Adrenal gland (tissue), 12 donors: ENCODE measurements around the gene ABCB10. TPM values are rescaled to one million over a fixed set of nuclear protein-coding genes. Genes with fewer than 3 reads are reported as not detected.
"Not testable (repeated sequence)": the region's sequence is repeated elsewhere in the genome, so short reads cannot be mapped to it uniquely, and the experiment has no call there.

Source experiments
- DNase-seq, 7 donors: peaks; one replicate each; pipeline ENCODE4 v3.0.0-alpha.2; 2019 to 2020
- H3K27ac ChIP-seq, 5 donors: fragments of 200-600 bp; sonication (generic) in 4 of 5; 1 replicate in 3 of 5; 2 replicates in 2 of 5; pipeline versions ENCODE4 v1.5.1 to v1.8.0; 2016 to 2020; ENCODE audit warnings: mild to moderate bottlenecking in 1 of 5
- H3K27me3 ChIP-seq: fragments of 200-600 bp; 2 replicates; pipeline ENCODE4 v1.8.0; 2021
- H3K36me3 ChIP-seq, 2 donors: fragments of 200-600 bp; replicated peaks in 1 of 2; 1 replicate in 1 of 2; 2 replicates in 1 of 2; pipeline versions ENCODE4 v1.5.1 to v1.8.0; 2018 to 2022
- H3K4me1 ChIP-seq, 2 donors: fragments of 200-600 bp; replicated peaks in 1 of 2; 1 replicate in 1 of 2; 2 replicates in 1 of 2; pipeline versions ENCODE4 v1.5.1 to v1.8.0; 2018 to 2021
- H3K4me3 ChIP-seq, 4 donors: fragments of 200-600 bp; sonication (generic) in 3 of 4; one replicate each; pipeline ENCODE4 v1.5.1; 2016 to 2018
- H3K9me3 ChIP-seq, 3 donors: fragments of 200-600 bp; sonication (generic) in 1 of 3; replicated peaks in 1 of 3; 1 replicate in 2 of 3; 2 replicates in 1 of 3; pipeline versions ENCODE4 v1.5.1 to v1.8.0; 2016 to 2021
- POLR2A ChIP-seq, 2 donors: fragments of 450-650 bp; IDR thresholded peaks; one replicate each; pipeline ENCODE4 v1.6.1; 2017; ENCODE audit warnings: antibody characterized with exemption in 2 of 2, mild to moderate bottlenecking in 2 of 2, moderate library complexity in 1 of 2
- WGBS, 4 donors: extraction: QIAGEN DNeasy Blood & Tissue Kit in 2 of 4; methylation state at CpG; one replicate each; pipeline versions ENCODE4 v1.1.5 to v1.1.7; 2013 to 2017; 5-methylcytosine and 5-hydroxymethylcytosine counted together
- intact Hi-C, 2 donors: fragments of 100-400 bp; cut with DNase I; formaldehyde crosslinking; loops; one replicate each; pipeline versions ENCODE4 v1.14.1 to v1.15.0; 2022 to 2023
- polyA plus RNA-seq, 3 donors: library from polyadenylated mRNA; stranded (reverse); fragments of 200-250 nt in 2 of 3; fragments of 350-450 nt in 1 of 3; fragmentation: Illumina TruSeq in 1 of 3; extraction: RNeasy Lipid Tissue Mini Kit (QIAGEN cat#74804) in 1 of 3; gene quantifications; one replicate each; pipeline ENCODE4 v1.2.3, GENCODE V29; 2013 to 2014
- total RNA-seq, 9 donors: library from RNA; depleted of rRNA in 4 of 9; stranded (reverse); fragments of >200 nt in 4 of 9; fragments of 120-200 nt in 1 of 9; fragmentation: NEBNext Ultra II Directional in 1 of 9; extraction: Animal tissue kit (Norgen Biotek cat#: 25700) in 1 of 9; gene quantifications; one replicate each; pipeline versions ENCODE4 v1.1.0 to v1.2.4, GENCODE V29; 2013 to 2023
- TF ChIP-seq, protein P1 (sequence below), 6 experiments: fragments of 450-650 bp in 4 of 6; fragments of 200-600 bp in 2 of 6; sonication (generic) in 1 of 6; IDR thresholded peaks; 1 replicate in 5 of 6; 2 replicates in 1 of 6; pipeline versions ENCODE4 v1.5.1 to v1.8.0; 2016 to 2021; ENCODE audit warnings: antibody characterized with exemption in 6 of 6, mild to moderate bottlenecking in 2 of 6, moderate library complexity in 1 of 6
- donor health status: healthy with polysubstance abuse.
- donor health status: Bipolar disorder and iron deficiency.
- donor health status: DM: yes; HTN: yes; CAD: no.
- donor health status: DM: no; HTN: no; CAD: no.
- donor health status: DM: no; HTN: no; CAD: no.
- donor health status: DM: yes; HTN: yes; CAD: no.

Gene ABCB10
- total and polyA plus RNA-seq, 12 donors: 4.7 to 15.0 (median 12.2) TPM

DNA sequence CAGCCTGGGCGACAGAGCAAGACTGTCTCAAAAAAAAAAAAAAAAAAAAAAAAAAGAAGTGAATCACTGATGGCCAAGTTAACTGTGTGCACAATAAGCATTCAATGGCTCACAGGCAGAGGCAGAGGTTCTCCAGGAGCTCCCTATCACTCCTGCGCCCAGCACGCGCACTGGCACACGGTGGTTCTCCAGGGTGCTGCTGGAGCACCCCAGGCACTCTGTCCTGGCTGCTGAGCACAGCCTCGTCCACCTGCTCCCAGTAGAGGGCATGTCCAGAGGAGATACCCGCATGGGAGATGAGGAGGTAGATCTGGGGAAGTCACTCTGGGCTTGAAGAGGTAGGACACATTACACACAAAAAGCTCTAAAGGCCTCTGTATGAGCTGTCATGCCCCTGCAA lies 28.9 kb downstream of the ABCB10 start:
- Histone ChIP-seq H3K36me3 (peaks cover 0 to 63% of the 10 kb centered on the region in 2 donors), H3K27me3 (no peaks in the 10 kb centered on the region), H3K4me1 (no peaks in the 10 kb centered on the region), H3K4me3 (no peak overlapping the region), H3K27ac (no peak overlapping the region), H3K9me3 (no peaks in the 10 kb centered on the region)
- intact Hi-C loops: no loop called here
- DNase-seq: peak in 1 of 7 donors; percentile 11
- 93 to 98% (median 96%) methylated on average over 6 to 7 of the region's 7 CpGs for WGBS, 4 donors
- TF ChIP-seq, protein P1, sequence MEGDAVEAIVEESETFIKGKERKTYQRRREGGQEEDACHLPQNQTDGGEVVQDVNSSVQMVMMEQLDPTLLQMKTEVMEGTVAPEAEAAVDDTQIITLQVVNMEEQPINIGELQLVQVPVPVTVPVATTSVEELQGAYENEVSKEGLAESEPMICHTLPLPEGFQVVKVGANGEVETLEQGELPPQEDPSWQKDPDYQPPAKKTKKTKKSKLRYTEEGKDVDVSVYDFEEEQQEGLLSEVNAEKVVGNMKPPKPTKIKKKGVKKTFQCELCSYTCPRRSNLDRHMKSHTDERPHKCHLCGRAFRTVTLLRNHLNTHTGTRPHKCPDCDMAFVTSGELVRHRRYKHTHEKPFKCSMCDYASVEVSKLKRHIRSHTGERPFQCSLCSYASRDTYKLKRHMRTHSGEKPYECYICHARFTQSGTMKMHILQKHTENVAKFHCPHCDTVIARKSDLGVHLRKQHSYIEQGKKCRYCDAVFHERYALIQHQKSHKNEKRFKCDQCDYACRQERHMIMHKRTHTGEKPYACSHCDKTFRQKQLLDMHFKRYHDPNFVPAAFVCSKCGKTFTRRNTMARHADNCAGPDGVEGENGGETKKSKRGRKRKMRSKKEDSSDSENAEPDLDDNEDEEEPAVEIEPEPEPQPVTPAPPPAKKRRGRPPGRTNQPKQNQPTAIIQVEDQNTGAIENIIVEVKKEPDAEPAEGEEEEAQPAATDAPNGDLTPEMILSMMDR (IDR thresholded peaks at IDR 0.05): no peak
- TF ChIP-seq POLR2A (IDR thresholded peaks at IDR 0.05): no peak

DNA sequence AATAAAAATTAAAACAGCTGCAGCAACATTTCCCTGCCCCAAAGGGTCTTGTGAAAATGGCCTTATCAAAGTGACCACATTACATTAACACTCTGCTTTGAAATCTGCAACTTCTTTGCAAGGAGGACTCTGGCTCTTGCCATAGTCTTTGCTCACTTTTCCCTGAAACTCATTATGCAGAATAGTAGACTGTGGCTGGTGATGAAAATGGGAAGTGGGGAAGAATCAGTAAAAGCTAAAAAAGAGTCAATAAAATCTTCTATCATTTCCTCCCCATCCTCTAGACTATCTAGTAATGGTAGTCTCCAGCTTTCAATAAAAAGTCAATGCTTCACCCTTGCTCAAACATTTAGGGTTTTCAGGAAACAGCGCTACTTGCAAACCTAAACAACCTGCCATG lies 31.8 kb downstream of the ABCB10 start:
- no peaks in the 10 kb centered on the region for H3K4me1 ChIP-seq
- WGBS, 4 donors: 97 to 100% (median 100%) methylated on average over 1 of the region's 1 CpG
- peaks cover 0 to 66% of the 10 kb centered on the region in 2 donors for H3K36me3 ChIP-seq
- H3K4me3 ChIP-seq: no peak overlapping the region
- H3K27ac ChIP-seq: no peak overlapping the region
- intact Hi-C loops: no loop called here
- peak in 1 of 7 donors; percentile 2 for DNase-seq
- no peaks in the 10 kb centered on the region for H3K27me3 ChIP-seq
- TF ChIP-seq, protein P1 (IDR thresholded peaks at IDR 0.05): no peak
- no peak for TF ChIP-seq POLR2A (IDR thresholded peaks at IDR 0.05)
- H3K9me3 ChIP-seq: no peaks in the 10 kb centered on the region

DNA sequence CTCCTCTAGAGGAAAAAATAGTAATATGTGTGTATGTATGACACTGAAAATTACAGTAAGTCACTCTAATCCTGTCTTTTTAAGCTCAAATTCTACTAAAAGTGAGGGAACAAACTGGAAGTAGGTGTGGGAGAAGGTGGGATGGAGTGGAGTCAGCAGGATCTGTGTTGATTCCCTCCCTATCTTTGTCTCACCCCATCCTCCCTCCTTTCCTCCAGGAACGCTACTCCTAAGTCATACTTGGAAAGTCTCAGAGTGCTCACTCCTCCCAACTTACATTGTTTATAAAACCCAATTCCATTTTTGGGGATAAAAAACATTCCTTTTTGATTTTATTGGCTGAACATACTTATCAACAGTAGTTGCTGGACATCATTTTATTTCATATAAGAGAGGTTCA lies 35.5 kb downstream of the ABCB10 start:
- WGBS, 4 donors: 84 to 96% (median 88%) methylated on average over 1 of the region's 1 CpG
- H3K4me3 ChIP-seq: no peak overlapping the region
- no peaks in the 10 kb centered on the region for H3K9me3 ChIP-seq
- no peak for DNase-seq
- no peaks in the 10 kb centered on the region for H3K4me1 ChIP-seq
- H3K27me3 ChIP-seq: no peaks in the 10 kb centered on the region
- H3K27ac ChIP-seq: no peak overlapping the region
- peaks cover 0 to 42% of the 10 kb centered on the region in 2 donors for H3K36me3 ChIP-seq
- intact Hi-C loops: no loop called here
- no peak for TF ChIP-seq POLR2A (IDR thresholded peaks at IDR 0.05)
- TF ChIP-seq, protein P1 (IDR thresholded peaks at IDR 0.05): no peak

DNA sequence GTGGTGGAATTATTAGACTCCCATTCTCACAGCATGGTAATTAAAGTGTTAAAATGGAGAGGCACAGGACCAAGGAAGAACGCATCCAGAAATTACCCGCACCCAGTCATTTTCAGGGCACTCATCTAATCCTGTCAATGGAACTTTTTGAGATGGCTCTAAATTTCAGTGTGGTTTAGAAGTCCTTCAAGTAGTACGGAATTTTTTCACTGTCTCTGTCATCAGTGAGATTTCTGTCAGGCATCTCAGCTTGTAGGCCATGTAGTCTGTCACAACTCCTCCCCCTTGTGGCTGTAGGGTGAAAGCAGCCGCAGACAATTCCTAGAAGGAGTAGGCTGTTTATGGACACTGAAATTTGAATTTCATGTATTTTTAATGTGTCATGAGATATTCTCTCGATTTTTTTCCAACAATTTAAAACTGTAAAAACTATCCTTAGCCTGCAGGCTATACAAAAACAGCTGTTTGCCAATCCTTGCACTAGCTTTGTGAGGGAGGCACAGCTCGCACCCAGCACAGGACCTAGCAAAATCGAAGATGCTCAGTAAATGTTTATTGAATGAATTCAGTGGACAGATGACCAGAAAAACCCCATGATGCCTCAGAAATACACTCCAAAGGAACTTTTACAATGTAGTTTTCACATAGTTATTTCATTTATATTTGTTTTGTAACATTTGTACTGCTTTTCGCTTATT lies 43.8 kb downstream of the ABCB10 start:
- DNase-seq: peak; percentile 62 to 90 (median 77)
- Histone ChIP-seq H3K4me1 (no peaks in the 10 kb centered on the region), H3K36me3 (peaks cover 0 to 5% of the 10 kb centered on the region in 2 donors), H3K27ac (no peak overlapping the region), H3K27me3 (no peaks in the 10 kb centered on the region), H3K9me3 (no peaks in the 10 kb centered on the region), H3K4me3 (no peak overlapping the region)
- TF ChIP-seq, protein P1 (IDR thresholded peaks at IDR 0.05): peak; percentile 65 to 76 (median 74)
- no peak for TF ChIP-seq POLR2A (IDR thresholded peaks at IDR 0.05)
- WGBS, 4 donors: 38 to 41% (median 40%) methylated on average over 8 of the region's 8 CpGs
- intact Hi-C loops: no loop called here

DNA sequence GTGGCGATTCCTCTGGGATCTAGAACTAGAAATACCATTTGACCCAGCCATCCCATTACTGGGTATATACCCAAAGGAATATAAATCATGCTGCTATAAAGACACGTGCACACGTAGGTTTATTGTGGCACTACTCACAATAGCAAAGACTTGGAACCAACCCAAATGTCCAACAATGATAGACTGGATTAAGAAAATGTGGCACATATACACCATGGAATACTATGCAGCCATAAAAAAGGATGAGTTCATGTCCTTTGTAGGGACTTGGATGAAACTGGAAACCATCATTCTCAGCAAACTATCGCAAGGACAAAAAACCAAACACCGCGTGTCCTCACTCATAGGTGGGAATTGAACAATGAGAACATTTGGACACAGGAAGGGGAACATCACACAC lies 46.9 kb downstream of the ABCB10 start:
- H3K27me3 ChIP-seq, H3K4me3 ChIP-seq, DNase-seq, H3K27ac ChIP-seq, H3K9me3 ChIP-seq, H3K36me3 ChIP-seq, intact Hi-C loops: not testable (repeated sequence)
- H3K4me1 ChIP-seq: peaks cover 7 to 15% of the 10 kb centered on the region in 2 donors
- WGBS, 4 donors: 77 to 93% (median 87%) methylated on average over 4 to 6 of the region's 6 CpGs

DNA sequence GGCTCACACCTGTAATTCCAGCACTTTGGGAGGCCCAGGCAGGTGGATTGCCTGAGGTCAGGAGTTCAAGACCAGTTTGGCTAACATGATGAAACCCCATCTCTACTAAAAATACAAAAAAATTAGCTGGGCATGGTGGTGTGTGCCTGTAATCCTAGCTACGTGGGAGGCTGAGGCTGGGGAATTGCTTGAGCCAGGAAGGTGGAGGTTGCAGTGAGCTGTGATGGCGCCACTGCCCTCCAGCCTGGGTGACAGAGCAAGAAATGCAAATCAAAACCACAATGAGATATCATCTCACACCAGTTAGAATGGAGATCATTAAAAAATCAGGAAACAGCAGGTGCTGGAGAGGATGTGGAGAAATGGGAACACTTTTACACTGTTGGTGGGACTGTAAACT lies 47.3 kb downstream of the ABCB10 start:
- H3K4me1 ChIP-seq: peaks cover 7 to 16% of the 10 kb centered on the region in 2 donors
- intact Hi-C loops, H3K36me3 ChIP-seq, DNase-seq, H3K4me3 ChIP-seq, H3K27me3 ChIP-seq, H3K9me3 ChIP-seq, H3K27ac ChIP-seq: not testable (repeated sequence)
- 72 to 85% (median 81%) methylated on average over 2 of the region's 2 CpGs for WGBS, 4 donors
